Neural cell (in vitro differentiated cells): ENCODE data around the gene BNIP5. TPM values are rescaled to one million over a fixed set of nuclear protein-coding genes. Genes with fewer than 3 reads are reported as not detected.

Source experiments
- H2AFZ ChIP-seq: fragments of 200-600, 300-800 bp; sonication (generic), shearing (Covaris generic); 2 replicates; pipeline ENCODE4 v1.6.0; 2014; ENCODE audit warnings: low read depth, mild to moderate bottlenecking, antibody characterized with exemption, low read length, moderate library complexity
- H3F3A ChIP-seq: fragments of 200-600 bp; shearing (Covaris generic); 2 replicates; pipeline ENCODE4 v1.6.1; 2016; ENCODE audit warnings: mild to moderate bottlenecking, moderate library complexity, mixed read lengths, antibody characterized with exemption, low read length; ENCODE audit not compliant: insufficient read depth, poor library complexity, severe bottlenecking
- H3K27ac ChIP-seq: fragments of 200-600, 300-800 bp; sonication (generic), shearing (Covaris generic); 2 replicates; pipeline ENCODE4 v1.5.1; 2014; ENCODE audit warnings: mild to moderate bottlenecking, low read length, moderate library complexity
- H3K27me3 ChIP-seq: fragments of 300-800, 200-600 bp; sonication (generic), shearing (Covaris generic); 2 replicates; pipeline ENCODE4 v1.6.0; 2014; ENCODE audit warnings: mild to moderate bottlenecking, low read depth, low read length, moderate library complexity; ENCODE audit not compliant: insufficient read depth
- H3K36me3 ChIP-seq: fragments of 300-800, 200-600 bp; sonication (generic), shearing (Covaris generic); 2 replicates; pipeline ENCODE4 v1.5.1; 2014; ENCODE audit warnings: mild to moderate bottlenecking, antibody characterized with exemption, low read length, moderate library complexity; ENCODE audit not compliant: insufficient read depth
- H3K4me2 ChIP-seq: fragments of 300-800, 200-600 bp; sonication (generic), shearing (Covaris generic); 2 replicates; pipeline ENCODE4 v1.6.0; 2014; ENCODE audit warnings: mild to moderate bottlenecking, low read length
- H3K4me3 ChIP-seq: fragments of 300-800, 200-600 bp; sonication (generic), shearing (Covaris generic); 2 replicates; pipeline ENCODE4 v1.5.1; 2014; ENCODE audit warnings: mild to moderate bottlenecking, low read length, moderate library complexity
- H3K79me2 ChIP-seq: fragments of 200-600 bp; shearing (Covaris generic); replicated peaks from 2 replicates; pipeline ENCODE4 v1.6.0; 2014; ENCODE audit warnings: mild to moderate bottlenecking, low read length, moderate library complexity; ENCODE audit not compliant: insufficient read depth
- H3K9ac ChIP-seq: fragments of 300-800, 200-600 bp; sonication (generic), shearing (Covaris generic); 2 replicates; pipeline ENCODE4 v1.6.1; 2016; ENCODE audit warnings: mild to moderate bottlenecking, low read length, mixed read lengths
- H3K9me2 ChIP-seq: fragments of 200-600 bp; shearing (Covaris generic); 2 replicates; pipeline ENCODE4 v1.6.1; 2016; ENCODE audit warnings: mild to moderate bottlenecking, low read length, mixed read lengths; ENCODE audit not compliant: insufficient read depth
- H3K9me3 ChIP-seq: fragments of 200-600, 300-800 bp; sonication (generic), shearing (Covaris generic); 2 replicates; pipeline ENCODE4 v1.6.1; 2016; ENCODE audit warnings: mild to moderate bottlenecking, mixed run types, low read length, moderate library complexity, mixed read lengths
- H4K20me1 ChIP-seq: fragments of 200-600 bp; shearing (Covaris generic); 2 replicates; pipeline ENCODE4 v1.6.1; 2016; ENCODE audit warnings: mild to moderate bottlenecking, mixed run types; ENCODE audit not compliant: insufficient read depth
- CTCF ChIP-seq: fragments of 450-650 bp; IDR thresholded peaks from 2 replicates; pipeline ENCODE4 v1.5.1; 2014; ENCODE audit warnings: antibody characterized with exemption, mild to moderate bottlenecking, moderate library complexity; ENCODE audit not compliant: poor library complexity, severe bottlenecking
- EP300 ChIP-seq: fragments of 450-650 bp; conservative IDR thresholded peaks from 2 replicates; pipeline ENCODE4 v1.6.1; 2014; ENCODE audit warnings: antibody characterized with exemption, mild to moderate bottlenecking, moderate library complexity; ENCODE audit not compliant: poor library complexity, severe bottlenecking
- EZH2 ChIP-seq: fragments of 200-600, 300-800 bp; shearing (Covaris generic), sonication (generic); IDR thresholded peaks from 2 replicates; pipeline ENCODE4 v1.6.1; 2014; ENCODE audit warnings: antibody characterized with exemption, low read length, borderline replicate concordance, mild to moderate bottlenecking; ENCODE audit not compliant: insufficient read depth, poor library complexity, severe bottlenecking
- MXI1 ChIP-seq: fragments of 450-650 bp; conservative IDR thresholded peaks from 2 replicates; pipeline ENCODE4 v1.6.1; 2014; ENCODE audit warnings: antibody characterized with exemption, mild to moderate bottlenecking; ENCODE audit not compliant: poor library complexity, severe bottlenecking
- POLR2AphosphoS5 ChIP-seq: IDR thresholded peaks from 2 replicates; pipeline ENCODE4 v1.6.1; 2012
- RAD21 ChIP-seq: fragments of 450-650 bp; conservative IDR thresholded peaks from 2 replicates; pipeline ENCODE4 v1.6.1; 2014; ENCODE audit warnings: antibody characterized with exemption, mild to moderate bottlenecking, moderate library complexity
- REST ChIP-seq: IDR thresholded peaks from 2 replicates; pipeline ENCODE4 v1.6.1; 2012; ENCODE audit warnings: borderline replicate concordance
- SMC3 ChIP-seq: fragments of 450-650 bp; conservative IDR thresholded peaks from 2 replicates; pipeline ENCODE4 v1.6.1; 2014; ENCODE audit warnings: antibody characterized with exemption, mild to moderate bottlenecking, moderate library complexity; ENCODE audit not compliant: poor library complexity
- TAF1 ChIP-seq: IDR thresholded peaks from 2 replicates; pipeline ENCODE4 v1.6.1; 2012; ENCODE audit warnings: low read depth
- polyA plus RNA-seq: library from polyadenylated mRNA; depleted of rRNA; stranded (reverse); fragments of >200 nt; gene quantifications from 2 replicates; pipeline ENCODE4 v1.2.3, GENCODE V29; 2014

BNIP5 gene
- polyA plus RNA-seq, 1 donor from 2014 or later: not detected

- Histone ChIP-seq H3K27ac (no peak overlapping the region), H3K79me2 (no peaks in the 10 kb centered on the region), H3F3A (no peaks in the 10 kb centered on the region), H2AFZ (no peak overlapping the region), H3K36me3 (no peaks in the 10 kb centered on the region), H3K4me2 (no peak overlapping the region), H4K20me1 (no peaks in the 10 kb centered on the region), H3K9me3 (no peaks in the 10 kb centered on the region), H3K27me3 (no peaks in the 10 kb centered on the region), H3K4me3 (no peak overlapping the region), H3K9me2 (no peaks in the 10 kb centered on the region), H3K9ac (no peak overlapping the region)
- TF ChIP-seq MXI1 (no peak), EZH2 (no peak), REST (no peak), SMC3 (no peak), RAD21 (no peak), CTCF (no peak), EP300 (no peak), POLR2AphosphoS5 (no peak), TAF1 (no peak)
These were observed 39.0 kb upstream of the BNIP5 start for GRCh38 chr6:36375644-36376155.

GRCh38 chr6:36374972-36375371 lies 38.3 kb upstream of the BNIP5 start:
- Histone ChIP-seq H3K9ac (no peak overlapping the region), H3K27ac (no peak overlapping the region), H3K36me3 (no peaks in the 10 kb centered on the region), H4K20me1 (no peaks in the 10 kb centered on the region), H3K4me3 (no peak overlapping the region), H3K9me3 (no peaks in the 10 kb centered on the region), H2AFZ (no peak overlapping the region), H3F3A (no peaks in the 10 kb centered on the region), H3K4me2 (no peak overlapping the region), H3K27me3 (no peaks in the 10 kb centered on the region), H3K9me2 (no peaks in the 10 kb centered on the region), H3K79me2 (no peaks in the 10 kb centered on the region)
- TF ChIP-seq CTCF (no peak), EZH2 (no peak), SMC3 (no peak), TAF1 (no peak), REST (no peak), RAD21 (no peak), POLR2AphosphoS5 (no peak), MXI1 (no peak), EP300 (no peak)
